ENCODE data around the gene RPUSD1.

- TF ChIP-seq CTCF (IDR thresholded peaks at IDR 0.05) (no peak), POLR2A (IDR thresholded peaks at IDR 0.05) (no peak)
Measured at GRCh38 chr16:772959-773358, 15.2 kb downstream of the RPUSD1 start.

Data from esophagus squamous epithelium (tissue), 4 donors.